Putamen (tissue), 1 donor: Measurements from ENCODE around the gene DCDC1.

ENCODE experiments used
- DNase-seq: peaks from one replicate; pipeline ENCODE4 v3.0.0-alpha.2; 2016; ENCODE audit warnings: low spot score

DCDC1 gene

GRCh38 chr11:30832831-30833230 is 536.7 kb downstream of the DCDC1 start:
- DNase-seq, result no peak

GRCh38 chr11:30830681-30831080 is 538.9 kb downstream of the DCDC1 start:
- no peak for DNase-seq

GRCh38 chr11:30826911-30827310 is 542.6 kb downstream of the DCDC1 start:
- no peak for DNase-seq

GRCh38 chr11:30825723-30826122 is 543.8 kb downstream of the DCDC1 start:
- no peak for DNase-seq

- DNase-seq, result no peak
These were observed 546.4 kb downstream of the DCDC1 start for GRCh38 chr11:30823119-30823518.

GRCh38 chr11:30821438-30821965 is 548.0 kb downstream of the DCDC1 start:
- no peak for DNase-seq

- DNase-seq, result no peak
These were observed 550.8 kb downstream of the DCDC1 start for GRCh38 chr11:30818721-30819120.

GRCh38 chr11:30816959-30817880 is 552.3 kb downstream of the DCDC1 start:
- DNase-seq, result no peak

GRCh38 chr11:30815619-30816018 is 553.9 kb downstream of the DCDC1 start:
- DNase-seq, result no peak

GRCh38 chr11:30814737-30815136 is 554.8 kb downstream of the DCDC1 start:
- DNase-seq, result no peak
